Gastroesophageal sphincter (tissue), 4 donors: ENCODE measurements around the gene TECPR2. TPM values are rescaled to one million over a fixed set of nuclear protein-coding genes. Genes with fewer than 3 reads are reported as not detected.

Experiments
- ATAC-seq: fragments of 150-250 bp; one replicate; pipeline ENCODE4 v1.9.1; 2016; ENCODE audit warnings: mild to moderate bottlenecking, moderate library complexity
- H3K27ac ChIP-seq, 4 donors: fragments of 200-600 bp; sonication (generic) in 3 of 4; 1 replicate in 3 of 4; 2 replicates in 1 of 4; pipeline ENCODE4 v1.5.1; 2016 to 2019
- H3K27me3 ChIP-seq: fragments of 200-600 bp; sonication (generic); one replicate; pipeline ENCODE4 v1.5.1; 2019
- H3K36me3 ChIP-seq, 2 donors: fragments of 200-600 bp; sonication (generic); one replicate each; pipeline ENCODE4 v1.5.1; 2019; ENCODE audit warnings: control low read depth in 1 of 2
- H3K4me1 ChIP-seq, 3 donors: fragments of 200-600 bp; sonication (generic); 1 replicate in 2 of 3; 2 replicates in 1 of 3; pipeline ENCODE4 v1.5.1; 2016 to 2019; ENCODE audit warnings: control low read depth in 2 of 3
- H3K4me3 ChIP-seq, 2 donors: fragments of 200-600 bp; sonication (generic); one replicate each; pipeline ENCODE4 v1.5.1; 2019; ENCODE audit warnings: mild to moderate bottlenecking in 1 of 2, moderate library complexity in 1 of 2
- H3K9me3 ChIP-seq, 3 donors: fragments of 200-600 bp; sonication (generic); one replicate each; pipeline ENCODE4 v1.5.1; 2017 to 2019; ENCODE audit warnings: control low read depth in 2 of 3
- CTCF ChIP-seq, 4 experiments: fragments of 200-600 bp in 2 of 4; fragments of 450-650 bp in 2 of 4; sonication (generic) in 1 of 4; IDR thresholded peaks; one replicate each; pipeline ENCODE4 v1.5.1; 2017 to 2019; ENCODE audit warnings: antibody characterized with exemption in 4 of 4, mild to moderate bottlenecking in 2 of 4, moderate library complexity in 2 of 4
- EP300 ChIP-seq: sonication (generic); formaldehyde crosslinking; IDR thresholded peaks from one replicate; pipeline ENCODE4 v1.6.1; 2017; ENCODE audit warnings: antibody characterized with exemption, mild to moderate bottlenecking
- POLR2A ChIP-seq, 2 donors: fragments of 450-650 bp; IDR thresholded peaks; one replicate each; pipeline ENCODE4 v1.6.1; 2017; ENCODE audit warnings: antibody characterized with exemption in 2 of 2, mild to moderate bottlenecking in 2 of 2, moderate library complexity in 1 of 2
- POLR2AphosphoS5 ChIP-seq: sonication (generic); formaldehyde crosslinking; IDR thresholded peaks from one replicate; pipeline ENCODE4 v1.6.1; 2017; ENCODE audit warnings: antibody characterized with exemption
- WGBS, 2 donors: methylation state at CpG; one replicate each; pipeline ENCODE4 v1.1.5; 2018; ENCODE audit warnings: low coverage in 1 of 2; 5-methylcytosine and 5-hydroxymethylcytosine counted together
- total RNA-seq, 4 donors: library from RNA; depleted of rRNA; stranded (reverse); fragments of >200 nt; gene quantifications; one replicate each; pipeline ENCODE4 v1.1.0, GENCODE V29; 2016

TECPR2 gene
- total RNA-seq, 4 donors from 2014 or later, result 26.0 to 57.2 (median 30.5) TPM

GRCh38 chr14:102335163-102335562 lies 27.6 kb upstream of the TECPR2 start:
- Histone ChIP-seq H3K4me3 (no peak overlapping the region), H3K9me3 (no peaks in the 10 kb centered on the region), H3K4me1 (no peaks in the 10 kb centered on the region), H3K36me3 (peaks cover 0 to 93% of the 10 kb centered on the region in 2 donors), H3K27ac (no peak overlapping the region), H3K27me3 (no peaks in the 10 kb centered on the region)
- ATAC-seq, result no peak
- no peak for TF ChIP-seq POLR2A (IDR thresholded peaks at IDR 0.05)
- no peak for TF ChIP-seq CTCF (IDR thresholded peaks at IDR 0.05)
- TF ChIP-seq POLR2AphosphoS5, result no peak
- TF ChIP-seq EP300, result no peak
- 85 to 100% methylated on average over 1 to 5 of the region's 7 CpGs for WGBS, 2 donors

- ATAC-seq, result no peak
Measured at GRCh38 chr14:102338724-102339123, 24.0 kb upstream of the TECPR2 start.

GRCh38 chr14:102341566-102341965 lies 21.2 kb upstream of the TECPR2 start:
- peaks cover 0 to 100% of the 10 kb centered on the region in 2 donors for H3K36me3 ChIP-seq
- H3K9me3 ChIP-seq, result no peaks in the 10 kb centered on the region
- no peak for TF ChIP-seq POLR2A (IDR thresholded peaks at IDR 0.05)
- TF ChIP-seq EP300, result no peak
- TF ChIP-seq CTCF (IDR thresholded peaks at IDR 0.05), result no peak
- TF ChIP-seq POLR2AphosphoS5, result no peak
- no peak overlapping the region for H3K4me3 ChIP-seq
- H3K27ac ChIP-seq, result no peak overlapping the region
- H3K27me3 ChIP-seq, result no peaks in the 10 kb centered on the region
- WGBS, 2 donors, result no CpG with 5 or more reads among the region's 8 CpGs
- no peak for ATAC-seq
- no peaks in the 10 kb centered on the region for H3K4me1 ChIP-seq

More at GRCh38 chr14:102338724-102339123, 24.0 kb upstream of the TECPR2 start:
- Histone ChIP-seq H3K36me3 (peaks cover 0 to 100% of the 10 kb centered on the region in 2 donors), H3K4me3 (no peak overlapping the region), H3K4me1 (no peaks in the 10 kb centered on the region), H3K27ac (no peak overlapping the region), H3K27me3 (no peaks in the 10 kb centered on the region), H3K9me3 (no peaks in the 10 kb centered on the region)
- 80 to 87% methylated on average over 3 to 5 of the region's 9 CpGs for WGBS, 2 donors
- TF ChIP-seq POLR2A (IDR thresholded peaks at IDR 0.05) (no peak), EP300 (no peak), CTCF (IDR thresholded peaks at IDR 0.05) (no peak), POLR2AphosphoS5 (no peak)

GRCh38 chr14:102342238-102342637 lies 20.5 kb upstream of the TECPR2 start:
- ATAC-seq, result no peak
- no peak overlapping the region for H3K27ac ChIP-seq
- 67 to 82% methylated on average over 5 of the region's 5 CpGs for WGBS, 2 donors
- no peaks in the 10 kb centered on the region for H3K4me1 ChIP-seq
- H3K9me3 ChIP-seq, result no peaks in the 10 kb centered on the region
- TF ChIP-seq POLR2AphosphoS5 (no peak), CTCF (IDR thresholded peaks at IDR 0.05) (no peak), POLR2A (IDR thresholded peaks at IDR 0.05) (no peak), EP300 (no peak)
- no peaks in the 10 kb centered on the region for H3K27me3 ChIP-seq
- no peak overlapping the region for H3K4me3 ChIP-seq
- H3K36me3 ChIP-seq, result peaks cover 0 to 100% of the 10 kb centered on the region in 2 donors

GRCh38 chr14:102344084-102344483 lies 18.7 kb upstream of the TECPR2 start:
- Histone ChIP-seq H3K36me3 (peaks cover 0 to 100% of the 10 kb centered on the region in 2 donors), H3K4me3 (no peak overlapping the region), H3K27ac (no peak overlapping the region), H3K9me3 (no peaks in the 10 kb centered on the region), H3K27me3 (no peaks in the 10 kb centered on the region), H3K4me1 (no peaks in the 10 kb centered on the region)
- TF ChIP-seq CTCF (IDR thresholded peaks at IDR 0.05) (no peak), POLR2A (IDR thresholded peaks at IDR 0.05) (no peak), POLR2AphosphoS5 (no peak), EP300 (no peak)
- WGBS, 2 donors, result 86 to 88% methylated on average over 1 of the region's 7 CpGs
- ATAC-seq, result no peak
